ENCODE results near the gene BRD3. TPM values are rescaled to one million over a fixed set of nuclear protein-coding genes. Genes with fewer than 3 reads are reported as not detected.
A peak's percentile ranks its signal among the peaks of the same experiment; 100 is the strongest.

Gene BRD3
- total RNA-seq, 1 experiment from 2014 or later = 63.1 TPM

GRCh38 chr9:134043531-134043988 lies 24.3 kb downstream of the BRD3 start:
- Histone ChIP-seq H2BK15ac (ENCODE audit: low read depth, low read length) (no peak overlapping the region), H3K79me2 (ENCODE audit: insufficient read depth, low read length) (no peaks in the 10 kb centered on the region), H3K4me2 (ENCODE audit: insufficient read depth, insufficient read length, low read length) (no peak overlapping the region), H3K56ac (ENCODE audit: insufficient read length, low read depth, low read length) (no peak overlapping the region), H2BK20ac (ENCODE audit: low read depth, low read length, poor library complexity, severe bottlenecking) (no peak overlapping the region), H3K9ac (ENCODE audit: extremely low read depth, insufficient read length, low read length) (no peak overlapping the region), H4K91ac (ENCODE audit: insufficient read length, low read depth, low read length) (no peak overlapping the region), H2AFZ (ENCODE audit: low read length) (no peak overlapping the region), H3K23me2 (ENCODE audit: insufficient read length, low read depth, low read length, poor library complexity, severe bottlenecking) (no peaks in the 10 kb centered on the region), H3K4me1 (ENCODE audit: insufficient read depth, low read length) (no peaks in the 10 kb centered on the region), H2BK5ac (ENCODE audit: insufficient read length, low read length) (no peak overlapping the region), H3K18ac (ENCODE audit: insufficient read length, low read depth, low read length) (no peak overlapping the region), H3K27ac (ENCODE audit: insufficient read length, low read depth, low read length) (no peak overlapping the region), H4K20me1 (ENCODE audit: control insufficient read depth, insufficient read depth, insufficient read length) (no peaks in the 10 kb centered on the region), H2BK12ac (ENCODE audit: insufficient read length, low read depth, low read length) (no peak overlapping the region), H3K79me1 (ENCODE audit: insufficient read depth, low read depth, low read length, poor library complexity, severe bottlenecking) (no peaks in the 10 kb centered on the region), H3T11ph (ENCODE audit: low read length) (no peak overlapping the region), H4K8ac (replicated peaks; ENCODE audit: insufficient read length, low read depth, low read length) (no peak overlapping the region), H3K9me3 (ENCODE audit: control insufficient read depth, low read depth, low read length) (no peaks in the 10 kb centered on the region), H2AK5ac (ENCODE audit: insufficient read length, low read length) (no peak overlapping the region), H2BK120ac (ENCODE audit: low read depth, low read length, poor library complexity, severe bottlenecking) (no peak overlapping the region), H3K4ac (ENCODE audit: low read depth, low read length) (no peak overlapping the region), H4K5ac (ENCODE audit: insufficient read length, low read depth, low read length) (no peak overlapping the region), H3K23ac (ENCODE audit: insufficient read length, low read depth, low read length) (no peak overlapping the region), H3K27me3 (ENCODE audit: insufficient read depth, low read length) (no peaks in the 10 kb centered on the region), H3K14ac (ENCODE audit: insufficient read depth, low read length) (no peak overlapping the region)
- H3K4me1 Mint-ChIP-seq = no peaks in the 10 kb centered on the region
- WGBS (ENCODE audit: extremely low coverage, insufficient read length, low lambda C conversion rate) = no CpG with 5 or more reads among the region's 11 CpGs
- no peaks in the 10 kb centered on the region for H3K9me3 Mint-ChIP-seq
- DNase-seq = no peak
- H3K4me3 Mint-ChIP-seq = no peak overlapping the region
- no peaks in the 10 kb centered on the region; the same call in 1 of the 2 replicates for H3K27me3 Mint-ChIP-seq (ENCODE audit: low read depth)
- no peak for TF ChIP-seq CTCF (conservative IDR thresholded peaks at IDR 0.05)
- H3K36me3 Mint-ChIP-seq (ENCODE audit: insufficient read depth in 1 of 3, low read depth in 3 of 3) = peaks cover 42 to 90% (median 78%) of the 10 kb centered on the region in 3 experiments
- peak overlapping the region in 1 of 3 experiments; percentile 89; a peak in 3 of 7 replicates for H3K27ac Mint-ChIP-seq

Measured in H9 (cell line).